ENCODE measurements around the gene TNF. TPM values are rescaled to one million over a fixed set of nuclear protein-coding genes. Genes with fewer than 3 reads are reported as not detected.

TNF gene
- 0.08 to 0.12 TPM in 2 of 5 replicates, not detected in the others for total RNA-seq (2022; extraction: Qiagen RNA extraction)

DNA sequence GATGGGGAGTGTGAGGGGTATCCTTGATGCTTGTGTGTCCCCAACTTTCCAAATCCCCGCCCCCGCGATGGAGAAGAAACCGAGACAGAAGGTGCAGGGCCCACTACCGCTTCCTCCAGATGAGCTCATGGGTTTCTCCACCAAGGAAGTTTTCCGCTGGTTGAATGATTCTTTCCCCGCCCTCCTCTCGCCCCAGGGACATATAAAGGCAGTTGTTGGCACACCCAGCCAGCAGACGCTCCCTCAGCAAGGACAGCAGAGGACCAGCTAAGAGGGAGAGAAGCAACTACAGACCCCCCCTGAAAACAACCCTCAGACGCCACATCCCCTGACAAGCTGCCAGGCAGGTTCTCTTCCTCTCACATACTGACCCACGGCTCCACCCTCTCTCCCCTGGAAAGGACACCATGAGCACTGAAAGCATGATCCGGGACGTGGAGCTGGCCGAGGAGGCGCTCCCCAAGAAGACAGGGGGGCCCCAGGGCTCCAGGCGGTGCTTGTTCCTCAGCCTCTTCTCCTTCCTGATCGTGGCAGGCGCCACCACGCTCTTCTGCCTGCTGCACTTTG lies at the start of gene TNF:
Gene TNF, plus strand, starts transcription at position 231 of the 567 bp plus-strand sequence. Its CDS starts 177 bp downstream, at position 408.

DNA sequence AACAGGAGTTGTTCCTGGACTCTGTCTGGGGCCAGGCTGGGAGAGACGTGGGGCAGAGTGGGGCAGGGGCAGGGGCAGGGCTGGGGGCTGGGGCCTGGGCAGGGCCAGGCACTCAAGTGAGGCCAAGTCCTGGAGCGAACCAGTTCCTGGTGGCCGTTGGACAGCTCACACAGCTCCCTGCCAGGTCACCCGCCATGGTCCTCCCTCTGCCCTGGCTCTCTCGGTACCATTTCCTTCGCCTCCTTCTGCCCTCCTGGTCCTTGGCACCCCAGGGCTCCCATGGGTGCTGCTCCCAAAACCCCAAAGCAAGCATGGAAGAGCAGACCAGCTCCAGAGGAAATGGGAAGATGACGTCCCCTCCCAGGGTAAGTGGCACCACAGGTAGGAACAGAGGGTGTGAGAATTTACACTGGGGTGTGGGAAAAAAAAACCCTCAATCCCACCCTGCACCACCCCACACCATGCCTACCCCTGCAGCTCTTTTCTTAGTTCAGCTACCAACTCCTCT lies 46.5 kb upstream of the TNF start, which contains the start of gene MCCD1:
Gene MCCD1, plus strand, starts transcription at position 142 of the 508 bp plus-strand sequence. Its CDS starts 53 bp downstream, at position 195.

DNA sequence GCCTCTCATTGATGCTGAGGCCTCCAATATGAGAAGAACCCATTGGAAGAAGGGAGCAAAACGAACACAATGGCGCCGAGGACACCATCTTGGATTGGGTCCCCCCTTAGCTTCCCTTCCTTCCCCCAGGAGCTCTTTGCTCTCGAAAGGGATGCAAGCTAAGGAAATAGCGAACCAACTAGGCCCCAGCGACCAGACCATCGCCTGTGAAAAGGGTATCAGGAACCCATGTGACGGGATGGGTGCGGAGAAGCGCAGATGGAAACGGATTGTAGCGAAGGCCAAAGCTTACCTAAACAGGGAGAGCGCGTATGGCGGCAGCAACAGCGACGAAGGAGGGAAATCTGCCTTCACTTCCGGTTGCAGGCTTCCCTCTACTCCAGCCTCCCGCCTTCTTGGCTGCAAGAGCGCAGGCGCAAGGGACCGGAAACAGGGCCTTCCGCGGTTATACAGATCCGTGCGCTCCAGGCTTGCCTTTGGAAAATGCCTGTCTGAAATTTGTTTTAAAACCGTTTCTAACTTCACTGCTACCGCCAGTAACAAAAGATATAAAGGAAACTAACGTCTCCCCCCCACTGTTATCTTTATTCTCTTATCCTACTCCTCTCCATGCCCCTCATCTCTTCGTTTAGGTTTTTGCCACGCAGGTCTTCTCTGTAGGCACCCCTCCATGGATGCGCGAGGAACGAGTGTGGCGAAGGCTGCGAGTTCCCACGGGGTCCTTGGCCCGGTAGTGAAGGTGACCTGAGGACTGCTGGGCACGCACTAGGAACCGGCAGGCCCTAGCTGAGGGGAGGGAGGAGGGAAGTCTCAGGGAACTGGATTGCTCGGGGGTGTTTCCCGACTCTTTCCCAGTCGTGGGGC lies 33.5 kb upstream of the TNF start, which contains the start of gene DDX39B:
Gene DDX39B, minus strand, starts transcription at position 346 of the 864 bp plus-strand sequence. CDS start 1,471 bp downstream, outside the sequence.

DNA sequence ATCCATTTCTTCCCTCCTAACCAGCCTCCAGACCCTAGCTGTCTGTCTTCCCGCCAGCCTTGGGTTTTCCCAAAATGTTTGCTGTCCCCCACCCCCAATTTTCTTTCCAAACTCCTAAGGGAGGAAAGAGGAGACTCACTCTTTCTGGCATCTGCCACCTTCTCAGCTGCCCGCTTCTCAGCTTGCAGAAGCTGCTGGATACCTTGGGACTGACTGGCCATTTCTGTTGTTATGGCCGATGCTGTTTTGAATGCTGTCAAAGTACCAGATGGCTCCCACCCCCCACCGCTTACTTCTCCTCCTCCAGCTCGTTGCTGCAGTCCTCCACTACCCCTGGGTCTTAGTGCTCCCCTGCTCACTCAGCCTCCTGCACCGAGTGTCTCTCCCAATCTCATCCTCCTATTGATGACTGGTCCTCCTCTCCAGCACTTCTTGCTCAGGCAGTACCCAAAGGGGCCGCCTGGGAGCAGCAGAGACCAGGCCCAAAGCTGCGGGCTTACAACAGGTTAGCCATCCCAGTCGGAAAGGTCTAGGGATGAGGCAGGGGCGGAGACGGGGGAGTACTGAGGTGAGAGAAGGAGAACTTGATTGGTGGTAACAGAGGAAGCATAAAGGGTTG lies 28.9 kb upstream of the TNF start, which contains the start of gene ATP6V1G2:
Gene ATP6V1G2, minus strand, starts transcription at position 270 of the 619 bp plus-strand sequence. Its CDS starts 49 bp downstream, at position 221.

GRCh38 chr6:31546958-31547726 lies 28.2 kb upstream of the TNF start, which contains the start of gene NFKBIL1:
TSS of gene NFKBIL1 (plus strand) at chr6:31547608. CDS start at chr6:31547695, 87 bp downstream.

GRCh38 chr6:31572041-31572911 lies 3.1 kb upstream of the TNF start, which contains the start of gene LTA:
TSS of gene LTA (plus strand) at chr6:31572289. CDS start at chr6:31572743, 454 bp downstream.

GRCh38 chr6:31582230-31582643 lies 6.9 kb downstream of the TNF start, which contains the start of gene LTB:
TSS of gene LTB (minus strand) at chr6:31582424. CDS start at chr6:31582417, 7 bp downstream.

DNA sequence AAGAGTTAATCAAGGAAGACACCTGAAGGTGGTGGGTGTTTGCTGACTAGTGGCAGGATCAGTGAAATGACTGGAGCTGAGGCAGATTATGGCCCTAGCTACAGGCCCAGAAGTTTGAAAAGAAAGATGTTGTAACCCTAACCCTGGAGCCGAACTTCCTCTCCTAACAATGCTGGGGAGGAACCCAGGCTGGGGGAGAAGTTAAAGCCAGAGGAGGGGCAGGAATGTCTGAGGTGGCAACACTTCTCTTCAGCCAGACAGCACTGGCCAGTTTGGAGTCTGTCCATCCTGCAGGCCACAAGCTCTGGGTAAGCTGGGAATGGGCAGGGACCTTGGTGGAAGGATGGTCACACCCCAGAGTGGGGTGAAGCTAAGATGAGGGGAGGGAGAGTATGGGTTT lies 10.6 kb downstream of the TNF start, which contains the start of gene LST1:
Gene LST1, plus strand, starts transcription at position 270 of the 400 bp plus-strand sequence. CDS start 1,023 bp downstream, outside the sequence.

DNA sequence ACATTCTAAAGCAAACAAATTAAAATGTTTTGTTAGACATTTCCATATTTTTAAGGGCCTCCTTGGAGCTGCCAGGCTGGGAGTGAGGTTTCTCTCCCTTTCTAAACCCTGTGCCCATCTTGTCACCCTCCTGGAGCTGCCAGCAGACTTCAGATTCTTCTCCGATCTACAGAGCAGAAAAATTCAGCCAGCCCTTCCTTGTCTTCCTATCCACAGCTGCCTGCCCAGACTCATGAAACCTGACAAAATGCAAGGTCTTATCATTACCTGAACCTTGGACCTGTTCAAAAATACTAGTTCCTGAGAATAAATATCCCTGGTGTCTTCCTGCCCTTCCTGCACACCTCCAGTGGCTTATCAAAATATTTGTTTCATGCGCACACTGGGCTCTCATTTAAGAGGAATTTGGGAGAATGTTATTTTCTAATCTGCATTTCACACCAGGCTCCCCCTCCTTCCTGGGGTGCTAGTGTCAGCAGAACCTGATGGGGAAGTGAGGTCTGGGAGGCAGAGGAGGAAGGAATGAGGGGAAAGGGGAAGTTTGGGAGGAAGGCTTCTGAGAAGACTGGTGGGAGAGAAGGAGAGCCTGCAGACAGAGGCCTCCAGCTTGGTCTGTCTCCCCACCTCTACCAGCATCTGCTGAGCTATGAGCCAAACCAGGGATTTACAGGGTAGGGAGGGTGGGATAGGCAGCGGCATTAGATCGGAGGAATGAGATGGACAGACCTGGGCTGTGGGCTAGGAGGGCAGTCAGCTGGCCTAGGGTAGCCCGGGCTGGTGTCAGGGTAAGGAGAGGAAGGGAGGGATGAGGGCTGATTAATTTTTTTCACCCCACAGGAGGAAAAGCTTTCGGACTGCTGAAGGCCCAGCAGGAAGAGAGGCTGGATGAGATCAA lies 39.6 kb downstream of the TNF start, which contains the start of gene AIF1:
Gene AIF1, plus strand, starts transcription at position 551 of the 895 bp plus-strand sequence. Its CDS starts 96 bp downstream, at position 647.

DNA sequence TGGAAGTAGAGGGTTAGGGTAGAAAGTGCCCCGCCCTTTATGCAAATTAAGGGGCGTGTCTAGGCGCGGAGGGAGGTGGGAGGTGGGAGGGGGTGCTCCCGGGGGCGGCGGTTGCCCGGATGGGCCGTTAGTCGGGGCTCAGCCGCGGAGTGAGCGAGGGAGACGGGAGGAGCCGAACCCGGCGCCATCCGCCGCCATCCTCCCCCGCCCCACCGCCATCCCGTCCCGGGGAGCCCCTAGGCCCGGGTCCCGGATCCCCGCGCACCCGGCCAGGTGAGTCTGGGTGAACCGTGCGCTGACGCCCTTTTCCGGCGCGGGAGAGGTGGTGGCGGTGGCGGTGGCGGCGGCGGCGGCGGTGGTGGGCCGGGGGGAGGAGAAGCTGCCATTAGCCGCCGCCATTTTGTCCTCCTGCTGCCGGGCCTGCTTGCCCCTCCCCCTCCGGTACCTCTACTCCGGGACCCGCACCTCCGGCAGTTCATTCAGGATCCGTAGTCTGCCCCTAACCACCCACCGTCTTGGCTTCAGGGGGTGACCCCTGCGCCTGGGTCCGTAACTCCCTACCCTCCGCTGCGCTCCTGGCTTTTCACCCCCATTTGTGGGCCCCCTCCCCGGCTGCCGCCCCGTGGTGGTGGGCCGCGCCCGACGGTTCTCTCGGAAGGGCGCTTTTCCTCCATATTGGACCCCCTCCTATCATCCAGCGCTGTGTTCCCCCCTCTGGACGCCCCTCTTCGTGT lies 45.4 kb downstream of the TNF start, which contains the start of gene PRRC2A:
Gene PRRC2A, plus strand, starts transcription at position 130 of the 734 bp plus-strand sequence. CDS start 2,075 bp downstream, outside the sequence.

Other genes starting within 250 kb of the TNF start
- 24.9 to 35.0 TPM (median 28.2 TPM) in 5 replicates for gene HLA-B, start 218.4 kb upstream of the TNF start, total RNA-seq (2022; extraction: Qiagen RNA extraction)
- 27.8 to 29.9 TPM (median 29.8 TPM) in 5 replicates for gene MICA, start 172.0 kb upstream of the TNF start, total RNA-seq (2022; extraction: Qiagen RNA extraction)
- 6.1 to 7.7 TPM (median 7.3 TPM) in 5 replicates for gene MICB, start 77.4 kb upstream of the TNF start, total RNA-seq (2022; extraction: Qiagen RNA extraction)
- not detected in 5 replicates for gene MCCD1, start 46.6 kb upstream of the TNF start, total RNA-seq (2022; extraction: Qiagen RNA extraction)
- 331 to 435 TPM (median 353 TPM) in 5 replicates for gene DDX39B, start 33.6 kb upstream of the TNF start, total RNA-seq (2022; extraction: Qiagen RNA extraction)
- gene ATP6V1G2, start 29.0 kb upstream of the TNF start, total RNA-seq (2022; extraction: Qiagen RNA extraction) = 0.46 to 0.93 TPM (median 0.67 TPM) in 5 replicates
- gene NFKBIL1, start 28.0 kb upstream of the TNF start, total RNA-seq (2022; extraction: Qiagen RNA extraction) = 9.7 to 12.5 TPM (median 11.6 TPM) in 5 replicates
- 0.07 to 0.31 TPM (median 0.13 TPM) in 3 of 5 replicates, not detected in the others for gene LTA, start 3.3 kb upstream of the TNF start, total RNA-seq (2022; extraction: Qiagen RNA extraction)
- 0.29 to 0.47 TPM (median 0.38 TPM) in 5 replicates for gene LTB, start 6.9 kb downstream of the TNF start, total RNA-seq (2022; extraction: Qiagen RNA extraction)
- gene LST1, start 10.7 kb downstream of the TNF start, total RNA-seq (2022; extraction: Qiagen RNA extraction) = 0.37 TPM in 1 of 5 replicates, not detected in the others
- not detected in 5 replicates for gene NCR3, start 17.4 kb downstream of the TNF start, total RNA-seq (2022; extraction: Qiagen RNA extraction)
- gene AIF1, start 39.7 kb downstream of the TNF start, total RNA-seq (2022; extraction: Qiagen RNA extraction) = not detected in 5 replicates
- 76.6 to 89.9 TPM (median 84.4 TPM) in 5 replicates for gene PRRC2A, start 45.1 kb downstream of the TNF start, total RNA-seq (2022; extraction: Qiagen RNA extraction)
- 129 to 143 TPM (median 133 TPM) in 5 replicates for gene BAG6, start 77.1 kb downstream of the TNF start, total RNA-seq (2022; extraction: Qiagen RNA extraction)
- 2.9 to 3.8 TPM (median 3.4 TPM) in 5 replicates for gene APOM, start 80.3 kb downstream of the TNF start, total RNA-seq (2022; extraction: Qiagen RNA extraction)
- 10.1 to 14.9 TPM (median 12.4 TPM) in 5 replicates for gene C6orf47, start 85.2 kb downstream of the TNF start, total RNA-seq (2022; extraction: Qiagen RNA extraction)
- gene GPANK1, start 89.4 kb downstream of the TNF start, total RNA-seq (2022; extraction: Qiagen RNA extraction) = 9.3 to 11.4 TPM (median 11.1 TPM) in 5 replicates
- gene CSNK2B, start 90.5 kb downstream of the TNF start, total RNA-seq (2022; extraction: Qiagen RNA extraction) = 154 to 183 TPM (median 177 TPM) in 5 replicates
- 3.4 to 4.7 TPM (median 3.9 TPM) in 5 replicates for gene LY6G5B, start 94.4 kb downstream of the TNF start, total RNA-seq (2022; extraction: Qiagen RNA extraction)
- gene LY6G5C, start 105.5 kb downstream of the TNF start, total RNA-seq (2022; extraction: Qiagen RNA extraction) = 0.75 to 2.1 TPM (median 1.5 TPM) in 5 replicates
- gene ABHD16A, start 127.8 kb downstream of the TNF start, total RNA-seq (2022; extraction: Qiagen RNA extraction) = 15.0 to 19.1 TPM (median 17.0 TPM) in 5 replicates
- not detected in 5 replicates for gene LY6G6F, start 131.3 kb downstream of the TNF start, total RNA-seq (2022; extraction: Qiagen RNA extraction)
- gene LY6G6D, start 139.8 kb downstream of the TNF start, total RNA-seq (2022; extraction: Qiagen RNA extraction) = not detected in 5 replicates
- 0.13 to 0.18 TPM in 2 of 5 replicates, not detected in the others for gene LY6G6C, start 146.2 kb downstream of the TNF start, total RNA-seq (2022; extraction: Qiagen RNA extraction)
- gene MPIG6B, start 147.8 kb downstream of the TNF start, total RNA-seq (2022; extraction: Qiagen RNA extraction) = not detected in 5 replicates
- 25.9 to 32.1 TPM (median 29.2 TPM) in 5 replicates for gene DDAH2, start 153.7 kb downstream of the TNF start, total RNA-seq (2022; extraction: Qiagen RNA extraction)
- gene CLIC1, start 161.0 kb downstream of the TNF start, total RNA-seq (2022; extraction: Qiagen RNA extraction) = 475 to 491 TPM (median 481 TPM) in 5 replicates
- gene MSH5, start 164.4 kb downstream of the TNF start, total RNA-seq (2022; extraction: Qiagen RNA extraction) = 10.7 to 15.7 TPM (median 13.4 TPM) in 5 replicates
- 2.6 to 4.9 TPM (median 3.2 TPM) in 5 replicates for gene SAPCD1, start 187.1 kb downstream of the TNF start, total RNA-seq (2022; extraction: Qiagen RNA extraction)
- 1.1 to 1.7 TPM (median 1.5 TPM) in 5 replicates for gene VWA7, start 201.8 kb downstream of the TNF start, total RNA-seq (2022; extraction: Qiagen RNA extraction)
- 52.1 to 61.7 TPM (median 54.3 TPM) in 5 replicates for gene VARS1, start 220.2 kb downstream of the TNF start, total RNA-seq (2022; extraction: Qiagen RNA extraction)
- 42.7 to 66.2 TPM (median 59.0 TPM) in 5 replicates for gene LSM2, start 231.4 kb downstream of the TNF start, total RNA-seq (2022; extraction: Qiagen RNA extraction)
- gene HSPA1L, start 239.7 kb downstream of the TNF start, total RNA-seq (2022; extraction: Qiagen RNA extraction) = 1.2 to 2.0 TPM (median 1.6 TPM) in 5 replicates
- gene HSPA1A, start 240.0 kb downstream of the TNF start, total RNA-seq (2022; extraction: Qiagen RNA extraction) = 162 to 234 TPM (median 205 TPM) in 5 replicates

Data from A549 treated with Hydrocortisone at 1 μM for 4 hours (cell line).